Testis (tissue), 3 donors: ENCODE results near the gene CDK11B. TPM values are rescaled to one million over a fixed set of nuclear protein-coding genes. Genes with fewer than 3 reads are reported as not detected.

Experiments used
- DNase-seq: peaks from one replicate; pipeline ENCODE4 v3.0.0-alpha.2; 2019
- H3K27ac ChIP-seq, 2 donors: fragments of 200-600 bp; sonication (generic); one replicate each; pipeline ENCODE4 v1.5.1; 2019
- H3K27me3 ChIP-seq: fragments of 200-600 bp; sonication (generic); one replicate; pipeline ENCODE4 v1.5.1; 2019
- H3K36me3 ChIP-seq: fragments of 200-600 bp; sonication (generic); one replicate; pipeline ENCODE4 v1.5.1; 2017; ENCODE audit warnings: low read depth; ENCODE audit errors: missing control alignments
- H3K4me1 ChIP-seq: fragments of 200-600 bp; sonication (generic); one replicate; pipeline ENCODE4 v1.5.1; 2019
- H3K4me3 ChIP-seq, 2 donors: fragments of 200-600 bp; sonication (generic); one replicate each; pipeline ENCODE4 v1.5.1; 2017 to 2019
- H3K9me3 ChIP-seq: fragments of 200-600 bp; sonication (generic); one replicate; pipeline ENCODE4 v1.5.1; 2017
- CTCF ChIP-seq, 3 experiments: fragments of 450-650 bp in 2 of 3; fragments of 200-600 bp in 1 of 3; sonication (generic) in 1 of 3; IDR thresholded peaks; one replicate each; pipeline ENCODE4 v1.5.1; 2016 to 2019; ENCODE audit warnings: antibody characterized with exemption in 3 of 3, mild to moderate bottlenecking in 2 of 3, moderate library complexity in 1 of 3
- POLR2A ChIP-seq: fragments of 450-650 bp; IDR thresholded peaks from one replicate; pipeline ENCODE4 v1.6.1; 2017; ENCODE audit warnings: antibody characterized with exemption, mild to moderate bottlenecking, moderate library complexity
- WGBS, 2 donors: methylation state at CpG; one replicate each; pipeline ENCODE4 v1.1.5; 2018; 5-methylcytosine and 5-hydroxymethylcytosine counted together
- intact Hi-C: fragments of 100-400 bp; cut with DNase I; formaldehyde crosslinking; loops from one replicate; pipeline ENCODE4 v1.15.1; 2023; ENCODE audit warnings: low total_unique reads
- polyA plus RNA-seq: library from polyadenylated mRNA; stranded (reverse); fragments of 350-450 nt; fragmentation: Illumina TruSeq; extraction: RNeasy Lipid Tissue Mini Kit (QIAGEN cat#74804); gene quantifications from one replicate; pipeline ENCODE4 v1.2.3, GENCODE V29; 2014; ENCODE audit warnings: low read depth, low replicate concordance; ENCODE audit not compliant: insufficient read depth
- total RNA-seq, 2 donors: library from RNA; depleted of rRNA; stranded (reverse); fragments of >200 nt; gene quantifications; one replicate each; pipeline ENCODE4 v1.2.3, GENCODE V29; 2016

Gene CDK11B
- total and polyA plus RNA-seq, 3 donors from 2014 or later: 48.1 to 57.7 (median 56.0) TPM

GRCh38 chr1:1609822-1610485 is 48.9 kb downstream of the CDK11B start:
- no peak overlapping the region for H3K27ac ChIP-seq
- intact Hi-C loops: no loop called here
- H3K27me3 ChIP-seq: no peaks in the 10 kb centered on the region
- peaks cover 18% of the 10 kb centered on the region for H3K4me1 ChIP-seq
- H3K4me3 ChIP-seq: no peak overlapping the region
- 61 to 70% methylated on average over 9 to 12 of the region's 12 CpGs for WGBS, 2 donors
- H3K9me3 ChIP-seq: no peaks in the 10 kb centered on the region
- no peak for TF ChIP-seq CTCF (IDR thresholded peaks at IDR 0.05)
- TF ChIP-seq POLR2A: no peak
- no peak for DNase-seq
- no peaks in the 10 kb centered on the region for H3K36me3 ChIP-seq

GRCh38 chr1:1606232-1606631 is 52.6 kb downstream of the CDK11B start:
- intact Hi-C loops: no loop called here
- DNase-seq: no peak
- Histone ChIP-seq H3K9me3 (no peaks in the 10 kb centered on the region), H3K4me3 (no peak overlapping the region), H3K27ac (no peak overlapping the region), H3K27me3 (no peaks in the 10 kb centered on the region), H3K36me3 (no peaks in the 10 kb centered on the region), H3K4me1 (peaks cover 9% of the 10 kb centered on the region)
- 87% methylated on average over 13 of the region's 13 CpGs; no CpG with 5 or more reads in 1 of the 2 donors for WGBS, 2 donors
- TF ChIP-seq CTCF (IDR thresholded peaks at IDR 0.05) (no peak), POLR2A (no peak)

- intact Hi-C loops: no loop called here
- Histone ChIP-seq H3K4me3 (no peak overlapping the region), H3K9me3 (no peaks in the 10 kb centered on the region), H3K4me1 (peaks cover 9% of the 10 kb centered on the region), H3K27me3 (no peaks in the 10 kb centered on the region), H3K27ac (no peak overlapping the region), H3K36me3 (no peaks in the 10 kb centered on the region)
- WGBS, 2 donors: 83 to 90% methylated on average over 4 to 17 of the region's 17 CpGs
- TF ChIP-seq CTCF (IDR thresholded peaks at IDR 0.05) (no peak), POLR2A (no peak)
- DNase-seq: no peak
Measured at GRCh38 chr1:1605724-1606123, 53.1 kb downstream of the CDK11B start.

- Histone ChIP-seq H3K36me3 (no peaks in the 10 kb centered on the region), H3K9me3 (no peaks in the 10 kb centered on the region), H3K27ac (no peak overlapping the region), H3K4me1 (peaks cover 10% of the 10 kb centered on the region), H3K27me3 (no peaks in the 10 kb centered on the region), H3K4me3 (no peak overlapping the region)
- 72 to 85% methylated on average over 10 to 14 of the region's 14 CpGs for WGBS, 2 donors
- intact Hi-C loops: no loop called here
- no peak for TF ChIP-seq CTCF (IDR thresholded peaks at IDR 0.05)
- TF ChIP-seq POLR2A: no peak
- no peak for DNase-seq
Measured at GRCh38 chr1:1605034-1605591, 53.7 kb downstream of the CDK11B start.
